K562 (cell line): ENCODE results near the gene CDIPT. TPM values are rescaled to one million over a fixed set of nuclear protein-coding genes. Genes with fewer than 3 reads are reported as not detected.
A peak's percentile ranks its signal among the peaks of the same experiment; 100 is the strongest.

Experiments
- ATAC-seq: fragments of 200-7000 bp; cut with Tn5 transposase; 3 replicates; pipeline ENCODE4 v1.9.1; 2020; ENCODE audit warnings: moderate library complexity
- BruUV-seq: library from RNA; stranded (reverse); fragments of 400-500 nt; replicated peaks from 2 replicates; lab custom pipeline; 2021; lab: Mats Ljungman, UMichigan
- CTCF ChIA-PET: fragments of 300-600 bp; formaldehyde crosslinking; extraction: SDS; loops from one replicate; lab custom pipeline; 2021; ENCODE audit warnings: low intra/inter-chr PET ratio; lab: Yijun Ruan, JAX
- POLR2A ChIA-PET: fragments of 300-600, 350-650 bp; sonication (Branson Sonifier 250); formaldehyde crosslinking; extraction: SDS; loops from one replicate; lab custom pipeline; 2021; ENCODE audit warnings: antibody characterized with exemption, inconsistent platforms; lab: Yijun Ruan, JAX
- DNase-seq, 4 experiments: peaks; one replicate each; pipeline versions ENCODE4 v3.0.0 to v3.0.0-alpha.2; 2011 to 2018; ENCODE audit warnings: low spot score in 3 of 4, mixed read lengths in 3 of 4; ENCODE audit errors: extremely low read depth in 1 of 4
- FAIRE-seq: peaks from 2 replicates; lab custom pipeline; 2011; peaks lifted over from hg19 to GRCh38; lab: Jason Lieb, UNC
- H2AFZ ChIP-seq: 2 replicates; pipeline ENCODE4 v1.6.0; 2011; ENCODE audit warnings: low read depth, low read length, control low read depth, inconsistent platforms
- H3K27ac ChIP-seq: fragments of 200-600 bp; 3 replicates; pipeline ENCODE4 v1.8.0; 2011; ENCODE audit warnings: low read depth, mild to moderate bottlenecking, control low read depth, inconsistent platforms, low read length, moderate library complexity, mixed read lengths; ENCODE audit errors: extremely low read depth
- H3K27me3 ChIP-seq, 2 experiments: fragments of 300-600 bp in 1 of 2; 2 replicates in 1 of 2; 3 replicates in 1 of 2; pipeline versions ENCODE4 v1.6.0 to v1.8.0; 2011; ENCODE audit warnings: inconsistent platforms in 2 of 2, low read length in 2 of 2, mild to moderate bottlenecking in 1 of 2, mixed read lengths in 1 of 2, moderate library complexity in 1 of 2; ENCODE audit not compliant: control insufficient read depth in 2 of 2, insufficient read depth in 2 of 2
- H3K36me3 ChIP-seq: fragments of 300-600 bp; 3 replicates; pipeline ENCODE4 v1.8.0; 2011; ENCODE audit warnings: mild to moderate bottlenecking, low read length, inconsistent platforms; ENCODE audit not compliant: control insufficient read depth, insufficient read depth
- H3K4me1 ChIP-seq, 2 experiments: fragments of 200-600 bp in 1 of 2; replicated peaks in 1 of 2; 2 replicates in 1 of 2; 3 replicates in 1 of 2; pipeline versions ENCODE4 v1.5.1 to v1.8.0; 2011; ENCODE audit warnings: inconsistent platforms in 2 of 2, low read length in 2 of 2, mild to moderate bottlenecking in 1 of 2, mixed read lengths in 1 of 2, moderate library complexity in 1 of 2; ENCODE audit not compliant: control insufficient read depth in 2 of 2, insufficient read depth in 2 of 2
- H3K4me2 ChIP-seq: 2 replicates; pipeline ENCODE4 v1.6.1; 2011; ENCODE audit warnings: low read length, control low read depth, inconsistent platforms, mixed read lengths; ENCODE audit not compliant: insufficient read depth
- H3K4me3 ChIP-seq: fragments of 200-600 bp; sonication (generic), shearing (Covaris generic); 2 replicates; pipeline ENCODE4 v1.5.1; 2016; ENCODE audit warnings: control low read depth, inconsistent platforms
- H3K79me2 ChIP-seq: fragments of 200-600 bp; 3 replicates; pipeline ENCODE4 v1.8.0; 2011; ENCODE audit warnings: low read length, inconsistent platforms; ENCODE audit not compliant: control insufficient read depth, insufficient read depth
- H3K9ac ChIP-seq, 2 experiments: 2 replicates each; pipeline versions ENCODE4 v1.6.0 to v1.6.1; 2011; ENCODE audit warnings: low read depth in 2 of 2, low read length in 2 of 2, control low read depth in 1 of 2, inconsistent platforms in 1 of 2, mild to moderate bottlenecking in 1 of 2, mixed read lengths in 1 of 2; ENCODE audit not compliant: insufficient read depth in 1 of 2
- H3K9me1 ChIP-seq: one replicate; pipeline ENCODE4 v1.6.0; 2011; ENCODE audit warnings: inconsistent platforms, mild to moderate bottlenecking, low read length, moderate library complexity; ENCODE audit not compliant: control insufficient read depth, insufficient read depth
- H3K9me3 ChIP-seq: replicated peaks from 2 replicates; pipeline ENCODE4 v1.5.1; 2011; ENCODE audit warnings: low read depth, low read length, inconsistent platforms; ENCODE audit not compliant: control insufficient read depth, insufficient read depth
- H4K20me1 ChIP-seq: replicated peaks from 2 replicates; pipeline ENCODE4 v1.6.1; 2011; ENCODE audit warnings: low read length, inconsistent platforms, mixed read lengths; ENCODE audit not compliant: control insufficient read depth, insufficient read depth
- BHLHE40 ChIP-seq: IDR thresholded peaks from 2 replicates; pipeline ENCODE4 v1.6.1; 2011; ENCODE audit warnings: low read length, improper control_type of control experiment
- CREM ChIP-seq: IDR thresholded peaks from 2 replicates; pipeline ENCODE4 v1.6.1; 2014; ENCODE audit warnings: antibody characterized with exemption, low read depth
- MTF1 ChIP-seq: fragments of 250-450 bp; sonication (Bioruptor Pico); IDR thresholded peaks from 2 replicates; pipeline ENCODE4 v1.9.0; 2021; ENCODE audit warnings: moderate library complexity, mild to moderate bottlenecking, inconsistent platforms, borderline replicate concordance
- MYBL2 ChIP-seq, 2 experiments: fragments of 450-650 bp in 1 of 2; sonication (generic) in 1 of 2; formaldehyde crosslinking in 1 of 2; IDR thresholded peaks; 2 replicates each; pipeline versions ENCODE4 v1.6.1 to v1.8.1; 2017 to 2022; ENCODE audit warnings: borderline replicate concordance in 1 of 2, inconsistent platforms in 1 of 2, low read depth in 1 of 2, mild to moderate bottlenecking in 1 of 2, missing genetic modification reagents in 1 of 2, moderate library complexity in 1 of 2
- OTX1 ChIP-seq: fragments of 450-650 bp; formaldehyde crosslinking; IDR thresholded peaks from 2 replicates; pipeline ENCODE4 v1.4.0; 2022; ENCODE audit warnings: mild to moderate bottlenecking
- PRMT5 ChIP-seq: sonication (generic); formaldehyde crosslinking; IDR thresholded peaks from 2 replicates; pipeline ENCODE4 v1.5.0; 2020; ENCODE audit warnings: missing genetic modification reagents
- PTTG1 ChIP-seq: fragments of 450-650 bp; IDR thresholded peaks from 2 replicates; pipeline ENCODE4 v1.6.1; 2016; ENCODE audit warnings: low read depth, mild to moderate bottlenecking, missing genetic modification characterization, missing compliant biosample characterization
- RBM34 ChIP-seq: fragments of 200-400 bp; formaldehyde crosslinking; IDR thresholded peaks from 2 replicates; pipeline ENCODE4 v1.6.1; 2018; ENCODE audit warnings: low read length, borderline replicate concordance; ENCODE audit not compliant: insufficient read depth
- SIN3A ChIP-seq, 2 experiments: fragments of 150-350 bp in 1 of 2; IDR thresholded peaks; 2 replicates each; pipeline ENCODE4 v1.6.1; 2011 to 2016; ENCODE audit warnings: borderline replicate concordance in 2 of 2, low read depth in 2 of 2, low read length in 2 of 2, mild to moderate bottlenecking in 2 of 2, moderate library complexity in 2 of 2; ENCODE audit not compliant: control insufficient read depth in 1 of 2
- SRF ChIP-seq, 2 experiments: fragments of 250-450, 450-650 bp in 1 of 2; sonication (Bioruptor Pico) in 1 of 2; sonication (generic) in 1 of 2; formaldehyde crosslinking; IDR thresholded peaks; 2 replicates each; pipeline versions ENCODE4 v1.5.0 to v1.5.1; 2020 to 2022; ENCODE audit warnings: mild to moderate bottlenecking in 1 of 2, missing genetic modification reagents in 1 of 2
- YBX1 ChIP-seq: fragments of 450-650 bp; IDR thresholded peaks from 2 replicates; pipeline ENCODE4 v1.7.1; 2016; ENCODE audit warnings: mild to moderate bottlenecking
- ZFPM2 ChIP-seq: fragments of 250-450 bp; sonication (Bioruptor Pico); IDR thresholded peaks from 2 replicates; pipeline ENCODE4 v1.5.1; 2022; ENCODE audit warnings: mild to moderate bottlenecking
- ZNF384 ChIP-seq: IDR thresholded peaks from 2 replicates; pipeline ENCODE4 v1.6.1; 2012; ENCODE audit warnings: low read depth, low read length, improper control_type of control experiment
- ZNF583 ChIP-seq: fragments of 250-450 bp; sonication (Bioruptor Pico); IDR thresholded peaks from 2 replicates; pipeline ENCODE4 v1.4.0; 2020
- WGBS: fragments of 100-300 bp; shearing (Covaris generic); methylation state at CpG from one replicate; pipeline ENCODE4 v1.1.6; 2016; ENCODE audit warnings: low coverage, mixed read lengths; ENCODE audit not compliant: insufficient coverage; ENCODE audit errors: missing lambda C conversion rate; 5-methylcytosine and 5-hydroxymethylcytosine counted together
- in situ Hi-C: fragments of 300-500 bp; cut with MboI; formaldehyde crosslinking; loops from 4 replicates; pipeline ENCODE4 v1.15.0; 2018; ENCODE audit warnings: inconsistent platforms, mixed read lengths
- intact Hi-C: fragments of 100-400 bp; cut with micrococcal nuclease; formaldehyde crosslinking; loops from 2 replicates; pipeline ENCODE4 v1.14.2; 2022
- polyA plus RNA-seq, 8 experiments: library from polyadenylated mRNA; depleted of rRNA in 4 of 8; stranded (reverse) in 5 of 8; unstranded in 3 of 8; fragments of >200 nt; fragmentation: Nextera tagmentation in 2 of 8; fragmentation: Illumina TruSeq in 1 of 8; extraction: Ambion mirVana in 2 of 8; extraction: Trizol in 1 of 8; gene quantifications; 2 replicates each; pipeline versions ENCODE4 v1.2.1 to v1.2.3, GENCODE V29; 2011 to 2014; ENCODE audit warnings: inconsistent platforms in 1 of 8, missing spikeins in 1 of 8
- total RNA-seq, 7 experiments: library from RNA; depleted of rRNA in 6 of 7; stranded (reverse); fragments of >200 nt in 6 of 7; fragmentation: Illumina TruSeq in 2 of 7; extraction: Trizol in 2 of 7; gene quantifications; 2 replicates each; pipeline versions ENCODE4 v1.2.1 to v1.2.3, GENCODE V29; 2011 to 2021; ENCODE audit warnings: low replicate concordance in 1 of 7
- TF ChIP-seq, protein P1 (sequence below): fragments of 450-650 bp; IDR thresholded peaks from 2 replicates; pipeline ENCODE4 v1.6.1; 2018; ENCODE audit not compliant: partially characterized antibody
- TF ChIP-seq, protein P2 (sequence below): fragments of 450-650 bp; IDR thresholded peaks from one replicate; pipeline ENCODE4 v1.6.1; 2018; ENCODE audit warnings: mild to moderate bottlenecking, moderate library complexity; ENCODE audit not compliant: partially characterized antibody

CDIPT gene
- total and polyA plus RNA-seq, 9 of the 15 experiments (the other 6 are each of a cell fraction or from before 2014, with no cell fraction given) = 1.3 to 37.0 (median 23.0) TPM

DNA sequence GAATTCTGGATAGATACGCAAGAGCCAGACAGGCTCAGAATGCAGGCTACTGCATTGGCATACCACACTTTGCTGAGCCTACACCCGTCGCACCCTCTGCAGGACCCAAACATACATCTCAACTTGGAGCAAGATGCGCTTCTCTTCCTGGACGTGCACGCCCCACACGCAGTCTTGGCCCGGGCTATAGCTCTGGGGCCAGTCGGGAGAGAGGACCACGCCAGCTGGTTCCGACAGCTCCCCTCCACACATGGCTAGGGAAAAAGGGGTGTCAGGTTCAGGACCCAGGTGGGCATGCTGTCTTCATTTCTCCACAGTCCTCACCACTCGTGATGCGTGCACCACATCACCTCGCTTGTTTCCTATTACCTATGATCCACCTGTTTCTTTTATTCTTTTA lies 15.1 kb upstream of the CDIPT start (continued):
- TF ChIP-seq PRMT5 (CRISPR knock-in tag) = no peak
- TF ChIP-seq PTTG1 (tag) = no peak
- TF ChIP-seq SIN3A (IDR thresholded peaks at IDR 0.05; ENCODE audit: borderline replicate concordance in 2 of 2, control insufficient read depth in 1 of 2, low read depth in 2 of 2, low read length in 2 of 2) = no peak
- no peak for TF ChIP-seq RBM34
- TF ChIP-seq MYBL2 (IDR thresholded peaks at IDR 0.05; ENCODE audit: low read depth) = no peak
- no peak for TF ChIP-seq MYBL2 (CRISPR knock-in tag; IDR thresholded peaks at IDR 0.05; ENCODE audit: borderline replicate concordance)
- TF ChIP-seq YBX1 = no peak
- no peak for TF ChIP-seq CREM

DNA sequence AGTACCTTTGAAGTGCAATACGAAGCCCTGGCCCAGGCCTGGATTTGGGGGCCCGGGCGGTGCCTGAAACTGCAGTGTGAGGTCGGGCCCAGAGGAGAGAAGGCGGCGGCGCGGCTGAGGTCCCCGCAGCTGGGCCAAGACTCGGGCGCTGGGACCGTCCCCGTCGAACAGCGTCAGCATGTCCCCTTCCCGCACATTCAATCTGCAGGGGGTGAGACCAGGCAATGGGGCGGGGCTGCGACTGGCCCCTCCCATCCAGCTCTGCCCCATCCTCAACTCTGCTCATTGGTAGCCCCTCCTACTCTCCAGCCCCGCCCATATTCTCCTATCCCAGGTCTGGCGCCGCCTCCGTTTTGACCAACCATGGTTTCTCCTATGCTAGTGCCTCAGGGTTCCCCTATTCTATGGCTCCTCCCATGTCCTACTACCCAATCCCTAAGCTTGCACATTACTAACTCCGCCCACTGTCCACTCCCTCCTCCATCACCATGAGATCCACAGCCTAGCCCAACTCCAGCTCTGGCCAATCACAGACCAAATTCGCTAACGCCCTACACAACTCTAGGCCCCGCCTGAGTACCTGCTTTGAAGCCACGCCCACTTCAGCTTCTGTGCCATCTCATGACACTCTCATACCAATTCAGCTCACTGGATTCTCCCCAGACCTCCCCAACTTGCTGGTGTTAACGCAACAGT lies 14.4 kb upstream of the CDIPT start:
- H2AFZ ChIP-seq = peak overlapping the region; percentile 94
- H4K20me1 ChIP-seq = no peaks in the 10 kb centered on the region
- H3K9ac ChIP-seq = peak overlapping the region in 1 of 2 experiments; percentile 77; a peak in 2 of 4 replicates
- H3K9me1 ChIP-seq = no peaks in the 10 kb centered on the region
- peak overlapping the region; percentile 41 for H3K4me3 ChIP-seq
- H3K36me3 ChIP-seq = no peaks in the 10 kb centered on the region
- 2% methylated on average over 23 of the region's 28 CpGs for WGBS
- peaks cover 8 to 34% of the 10 kb centered on the region in 2 experiments; a peak in 4 of 5 replicates for H3K4me1 ChIP-seq
- H3K27me3 ChIP-seq = peaks cover 6 to 7% of the 10 kb centered on the region in 2 experiments; a peak in 4 of 5 replicates
- POLR2A ChIA-PET = interaction anchor here (0.5 to 1.8 kb wide), 8 partner anchors 9 to 1217 kb away, joined by 3 to 6 read pairs (median 3); partner anchors contain the start of genes CDIPT, KCTD13 and VKORC1
- H3K4me2 ChIP-seq = peak overlapping the region; percentile 77
- FAIRE-seq (peak; percentile 99), ATAC-seq (peak; percentile 98), DNase-seq (peak; percentile 94 to 98 (median 97))
- in situ Hi-C loops = no loop called here
- CTCF ChIA-PET = no interaction called here
- intact Hi-C loops = no loop called here
- no TSS peak for BruUV-seq
- no peaks in the 10 kb centered on the region for H3K79me2 ChIP-seq
- no peaks in the 10 kb centered on the region for H3K9me3 ChIP-seq
- no peak overlapping the region for H3K27ac ChIP-seq
- TF ChIP-seq SRF (CRISPR knock-in tag; IDR thresholded peaks at IDR 0.05) (no peak), OTX1 (peak; percentile 64; the same call in 1 of the 2 replicates), ZFPM2 (no peak), ZNF583 (CRISPR knock-in tag) (no peak), BHLHE40 (no peak), MTF1 (CRISPR knock-in tag) (no peak), ZNF384 (no peak)
- TF ChIP-seq, protein P1, sequence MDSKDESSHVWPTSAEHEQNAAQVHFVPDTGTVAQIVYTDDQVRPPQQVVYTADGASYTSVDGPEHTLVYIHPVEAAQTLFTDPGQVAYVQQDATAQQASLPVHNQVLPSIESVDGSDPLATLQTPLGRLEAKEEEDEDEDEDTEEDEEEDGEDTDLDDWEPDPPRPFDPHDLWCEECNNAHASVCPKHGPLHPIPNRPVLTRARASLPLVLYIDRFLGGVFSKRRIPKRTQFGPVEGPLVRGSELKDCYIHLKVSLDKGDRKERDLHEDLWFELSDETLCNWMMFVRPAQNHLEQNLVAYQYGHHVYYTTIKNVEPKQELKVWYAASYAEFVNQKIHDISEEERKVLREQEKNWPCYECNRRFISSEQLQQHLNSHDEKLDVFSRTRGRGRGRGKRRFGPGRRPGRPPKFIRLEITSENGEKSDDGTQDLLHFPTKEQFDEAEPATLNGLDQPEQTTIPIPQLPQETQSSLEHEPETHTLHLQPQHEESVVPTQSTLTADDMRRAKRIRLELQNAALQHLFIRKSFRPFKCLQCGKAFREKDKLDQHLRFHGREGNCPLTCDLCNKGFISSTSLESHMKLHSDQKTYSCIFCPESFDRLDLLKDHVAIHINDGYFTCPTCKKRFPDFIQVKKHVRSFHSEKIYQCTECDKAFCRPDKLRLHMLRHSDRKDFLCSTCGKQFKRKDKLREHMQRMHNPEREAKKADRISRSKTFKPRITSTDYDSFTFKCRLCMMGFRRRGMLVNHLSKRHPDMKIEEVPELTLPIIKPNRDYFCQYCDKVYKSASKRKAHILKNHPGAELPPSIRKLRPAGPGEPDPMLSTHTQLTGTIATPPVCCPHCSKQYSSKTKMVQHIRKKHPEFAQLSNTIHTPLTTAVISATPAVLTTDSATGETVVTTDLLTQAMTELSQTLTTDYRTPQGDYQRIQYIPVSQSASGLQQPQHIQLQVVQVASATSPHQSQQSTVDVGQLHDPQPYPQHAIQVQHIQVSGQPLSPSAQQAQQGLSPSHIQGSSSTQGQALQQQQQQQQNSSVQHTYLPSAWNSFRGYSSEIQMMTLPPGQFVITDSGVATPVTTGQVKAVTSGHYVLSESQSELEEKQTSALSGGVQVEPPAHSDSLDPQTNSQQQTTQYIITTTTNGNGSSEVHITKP = peak; percentile 90
- TF ChIP-seq, protein P2, sequence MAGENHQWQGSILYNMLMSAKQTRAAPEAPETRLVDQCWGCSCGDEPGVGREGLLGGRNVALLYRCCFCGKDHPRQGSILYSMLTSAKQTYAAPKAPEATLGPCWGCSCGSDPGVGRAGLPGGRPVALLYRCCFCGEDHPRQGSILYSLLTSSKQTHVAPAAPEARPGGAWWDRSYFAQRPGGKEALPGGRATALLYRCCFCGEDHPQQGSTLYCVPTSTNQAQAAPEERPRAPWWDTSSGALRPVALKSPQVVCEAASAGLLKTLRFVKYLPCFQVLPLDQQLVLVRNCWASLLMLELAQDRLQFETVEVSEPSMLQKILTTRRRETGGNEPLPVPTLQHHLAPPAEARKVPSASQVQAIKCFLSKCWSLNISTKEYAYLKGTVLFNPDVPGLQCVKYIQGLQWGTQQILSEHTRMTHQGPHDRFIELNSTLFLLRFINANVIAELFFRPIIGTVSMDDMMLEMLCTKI = no peak
